IMR-90 (cell line): ENCODE measurements around the gene DALRD3. TPM values are rescaled to one million over a fixed set of nuclear protein-coding genes. Genes with fewer than 3 reads are reported as not detected.

Source experiments
- ATAC-seq: fragments of 200-7000 bp; cut with Tn5 transposase; 2 replicates; pipeline ENCODE4 v1.9.1; 2020; ENCODE audit warnings: low read depth, mild to moderate bottlenecking, moderate library complexity
- BruUV-seq: library from RNA; stranded (reverse); fragments of 400-500 nt; replicated peaks from 2 replicates; lab custom pipeline; 2021; lab: Mats Ljungman, UMichigan
- CTCF ChIA-PET: fragments of 300-600 bp; formaldehyde crosslinking; extraction: SDS; loops from one replicate; lab custom pipeline; 2021; ENCODE audit warnings: antibody characterized with exemption; lab: Yijun Ruan, JAX
- POLR2A ChIA-PET: fragments of 300-600 bp; sonication (Branson Sonifier 250); formaldehyde crosslinking; loops from one replicate; lab custom pipeline; 2022; ENCODE audit warnings: antibody characterized with exemption; ENCODE audit not compliant: unreplicated experiment; lab: Charles Lee
- DNase-seq: peaks from one replicate; pipeline ENCODE4 v3.0.0; 2013
- H2AFZ ChIP-seq: replicated peaks from 2 replicates; pipeline ENCODE3; 2013; ENCODE audit warnings: low read length, mild to moderate bottlenecking; ENCODE audit not compliant: poor library complexity
- H2AK5ac ChIP-seq: 2 replicates; pipeline ENCODE4 v1.6.1; 2013; ENCODE audit warnings: low read depth, low read length, inconsistent platforms
- H2AK9ac ChIP-seq: replicated peaks from 2 replicates; pipeline ENCODE3; 2013; ENCODE audit warnings: mild to moderate bottlenecking, low read depth, low read length, moderate library complexity; ENCODE audit not compliant: poor library complexity
- H2BK120ac ChIP-seq: 2 replicates; pipeline ENCODE4 v1.6.1; 2013; ENCODE audit warnings: low read depth, low read length, inconsistent platforms
- H2BK15ac ChIP-seq: 3 replicates; pipeline ENCODE4 v1.6.1; 2013; ENCODE audit warnings: low read depth, low read length, inconsistent platforms
- H2BK20ac ChIP-seq: 2 replicates; pipeline ENCODE4 v1.6.1; 2013; ENCODE audit warnings: low read depth, mild to moderate bottlenecking, inconsistent platforms, low read length, moderate library complexity
- H2BK5ac ChIP-seq: 2 replicates; pipeline ENCODE4 v1.6.1; 2013; ENCODE audit warnings: mild to moderate bottlenecking, low read depth, low read length, inconsistent platforms; ENCODE audit not compliant: poor library complexity, severe bottlenecking
- H3K14ac ChIP-seq: replicated peaks from 2 replicates; pipeline ENCODE4 v1.6.1; 2013; ENCODE audit warnings: low read depth, low read length, inconsistent platforms
- H3K18ac ChIP-seq: 2 replicates; pipeline ENCODE4 v1.6.1; 2013; ENCODE audit warnings: low read depth, low read length, control low read depth
- H3K23ac ChIP-seq: 2 replicates; pipeline ENCODE4 v1.6.1; 2013; ENCODE audit warnings: low read depth, low read length, inconsistent platforms
- H3K27ac ChIP-seq: 2 replicates; pipeline ENCODE4 v1.5.1; 2013; ENCODE audit warnings: mild to moderate bottlenecking, control low read depth, low read length; ENCODE audit not compliant: insufficient read depth
- H3K27me3 ChIP-seq: 2 replicates; pipeline ENCODE4 v1.6.1; 2013; ENCODE audit warnings: low read length; ENCODE audit not compliant: control insufficient read depth, insufficient read depth
- H3K36me3 ChIP-seq: 2 replicates; pipeline ENCODE4 v1.6.1; 2013; ENCODE audit warnings: low read length, mixed read lengths; ENCODE audit not compliant: control insufficient read depth, insufficient read depth
- H3K4ac ChIP-seq: 2 replicates; pipeline ENCODE4 v1.6.1; 2013; ENCODE audit warnings: low read depth, low read length, inconsistent platforms
- H3K4me1 ChIP-seq: 2 replicates; pipeline ENCODE4 v1.6.1; 2013; ENCODE audit warnings: low read length, mixed read lengths; ENCODE audit not compliant: control insufficient read depth, insufficient read depth
- H3K4me2 ChIP-seq: 2 replicates; pipeline ENCODE4 v1.6.1; 2013; ENCODE audit warnings: low read depth, mild to moderate bottlenecking, control low read depth, low read length, moderate library complexity
- H3K4me3 ChIP-seq: 2 replicates; pipeline ENCODE4 v1.5.1; 2013; ENCODE audit warnings: low read depth, mild to moderate bottlenecking, control low read depth, low read length, moderate library complexity; ENCODE audit not compliant: insufficient read depth
- H3K56ac ChIP-seq: 2 replicates; pipeline ENCODE4 v1.6.1; 2013; ENCODE audit warnings: low read length, inconsistent platforms; ENCODE audit not compliant: insufficient read depth; ENCODE audit errors: extremely low read depth
- H3K79me1 ChIP-seq, 2 experiments: 2 replicates each; pipeline ENCODE4 v1.6.1; 2013; ENCODE audit warnings: low read length in 2 of 2, inconsistent platforms in 1 of 2, low read depth in 1 of 2
- H3K9ac ChIP-seq: 2 replicates; pipeline ENCODE4 v1.6.1; 2013; ENCODE audit warnings: low read depth, low read length, control low read depth
- H3K9me1 ChIP-seq: 2 replicates; pipeline ENCODE4 v1.6.1; 2013; ENCODE audit warnings: low read length, inconsistent platforms; ENCODE audit not compliant: insufficient read depth
- H3K9me3 ChIP-seq: 2 replicates; pipeline ENCODE4 v1.6.1; 2013; ENCODE audit warnings: low read length; ENCODE audit not compliant: control insufficient read depth, insufficient read depth
- H4K20me1 ChIP-seq: 2 replicates; pipeline ENCODE4 v1.6.1; 2013; ENCODE audit warnings: low read length, inconsistent platforms; ENCODE audit not compliant: insufficient read depth
- H4K5ac ChIP-seq: 2 replicates; pipeline ENCODE4 v1.6.1; 2013; ENCODE audit warnings: mild to moderate bottlenecking, low read depth, low read length, control low read depth
- H4K8ac ChIP-seq, 2 experiments: 2 replicates each; pipeline ENCODE4 v1.6.1; 2013; ENCODE audit warnings: low read depth in 2 of 2, low read length in 2 of 2, control low read depth in 1 of 2, inconsistent platforms in 1 of 2
- H4K91ac ChIP-seq: 2 replicates; pipeline ENCODE4 v1.6.1; 2013; ENCODE audit warnings: low read depth, low read length, inconsistent platforms; ENCODE audit not compliant: insufficient read depth
- USF2 ChIP-seq: fragments of 150-350 bp; IDR thresholded peaks from 2 replicates; pipeline ENCODE4 v1.6.1; 2017; ENCODE audit warnings: mild to moderate bottlenecking, antibody characterized with exemption, low read length, low read depth
- WGBS, 2 experiments: methylation state at CpG; one replicate each; pipeline versions ENCODE4 v1.1.5 to v1.1.7; 2013; ENCODE audit warnings: missing lambda C conversion rate in 2 of 2; ENCODE audit not compliant: insufficient read length in 1 of 2; ENCODE audit errors: extremely low coverage in 2 of 2; 5-methylcytosine and 5-hydroxymethylcytosine counted together
- dilution Hi-C: fragments of 300-500 bp; cut with HindIII; formaldehyde crosslinking; loops from one replicate; pipeline ENCODE4 v1.14.3; 2018; ENCODE audit warnings: low sequenced_read_pairs; ENCODE audit not compliant: unreplicated experiment
- in situ Hi-C: fragments of 300-500 bp; cut with MboI; formaldehyde crosslinking; loops from 3 replicates; pipeline ENCODE4 v1.14.3; 2019; ENCODE audit warnings: low sequenced_read_pairs, inconsistent platforms, mixed read lengths
- intact Hi-C: fragments of 100-400 bp; cut with micrococcal nuclease; formaldehyde crosslinking; loops from 2 replicates; pipeline ENCODE4 v1.10.0; 2022
- polyA plus RNA-seq, 3 experiments: library from polyadenylated mRNA; depleted of rRNA; stranded (reverse); fragments of >200 nt; gene quantifications; 2 replicates each; pipeline ENCODE4 v1.2.3, GENCODE V29; 2012; ENCODE audit warnings: low replicate concordance in 1 of 3
- total RNA-seq: library from RNA; depleted of rRNA; stranded (reverse); fragments of >200 nt; gene quantifications from 2 replicates; pipeline ENCODE4 v1.2.3, GENCODE V29; 2012
- TF ChIP-seq, protein P1 (sequence below): fragments of 150-350 bp; IDR thresholded peaks from 2 replicates; pipeline ENCODE4 v1.6.1; 2016; ENCODE audit warnings: low read depth, mild to moderate bottlenecking, low read length, moderate library complexity, borderline replicate concordance

Gene DALRD3
- total and polyA plus RNA-seq, 2 of the 4 experiments (the other 2 are of a cell fraction) = 27.8 to 42.2 TPM

- H3K27ac ChIP-seq = peak overlapping the region; percentile 68
- H2AK9ac ChIP-seq = peak overlapping the region; percentile 96
- dilution Hi-C loops = no loop called here
- H2BK20ac ChIP-seq = no peak overlapping the region
- peaks cover 14% of the 10 kb centered on the region for H3K4me1 ChIP-seq
- H3K79me1 ChIP-seq = peaks cover 24 to 47% of the 10 kb centered on the region in 2 experiments
- H3K9me1 ChIP-seq = peaks cover 7% of the 10 kb centered on the region
- no peaks in the 10 kb centered on the region for H3K9me3 ChIP-seq
- peak overlapping the region; percentile 91 for H3K23ac ChIP-seq
- H3K4me2 ChIP-seq = peak overlapping the region; percentile 95
- peak overlapping the region; percentile 74 for H3K9ac ChIP-seq
- H3K56ac ChIP-seq = no peak overlapping the region; the same call in 1 of the 2 replicates
- H2AFZ ChIP-seq = peak overlapping the region; percentile 96
- ATAC-seq = peak; percentile 2
- no peak overlapping the region for H2BK15ac ChIP-seq
- peak overlapping the region; percentile 93 for H2AK5ac ChIP-seq
- peak overlapping the region; percentile 26 to 88 for H4K8ac ChIP-seq
- in situ Hi-C loops = no loop called here
- peak overlapping the region; percentile 91 for H3K4ac ChIP-seq
- TF ChIP-seq USF2 = peak; percentile 90
- TF ChIP-seq, protein P1, sequence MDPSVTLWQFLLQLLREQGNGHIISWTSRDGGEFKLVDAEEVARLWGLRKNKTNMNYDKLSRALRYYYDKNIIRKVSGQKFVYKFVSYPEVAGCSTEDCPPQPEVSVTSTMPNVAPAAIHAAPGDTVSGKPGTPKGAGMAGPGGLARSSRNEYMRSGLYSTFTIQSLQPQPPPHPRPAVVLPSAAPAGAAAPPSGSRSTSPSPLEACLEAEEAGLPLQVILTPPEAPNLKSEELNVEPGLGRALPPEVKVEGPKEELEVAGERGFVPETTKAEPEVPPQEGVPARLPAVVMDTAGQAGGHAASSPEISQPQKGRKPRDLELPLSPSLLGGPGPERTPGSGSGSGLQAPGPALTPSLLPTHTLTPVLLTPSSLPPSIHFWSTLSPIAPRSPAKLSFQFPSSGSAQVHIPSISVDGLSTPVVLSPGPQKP = no peak
- H4K20me1 ChIP-seq = no peaks in the 10 kb centered on the region; the same call in 1 of the 2 replicates
- peak overlapping the region; percentile 55 for H4K91ac ChIP-seq
- ChIA-PET CTCF (no interaction called here), POLR2A (no interaction called here)
- H3K18ac ChIP-seq = peak overlapping the region; percentile 1; the same call in 1 of the 2 replicates
- peak overlapping the region; percentile 46 for H4K5ac ChIP-seq
- intact Hi-C loops = no loop called here
- peak overlapping the region; percentile 91 for H2BK5ac ChIP-seq
- H3K36me3 ChIP-seq = peaks cover 4% of the 10 kb centered on the region; the same call in 1 of the 2 replicates
- no TSS peak for BruUV-seq
- no peaks in the 10 kb centered on the region for H3K27me3 ChIP-seq
- H2BK120ac ChIP-seq = no peak overlapping the region
- no peak for DNase-seq
- peak overlapping the region; percentile 72 for H3K4me3 ChIP-seq
- peak overlapping the region; percentile 85 for H3K14ac ChIP-seq
- WGBS, 2 experiments = 1% methylated on average over 20 of the region's 40 CpGs; no CpG with 5 or more reads in 1 of the 2 experiments
Observed at GRCh38 chr3:48990636-48991469, 27.5 kb downstream of the DALRD3 start.
